Anterior cingulate cortex (tissue), 58 donors: ENCODE data around the gene LRRC17.
"Not testable (repeated sequence)": the region's sequence is repeated elsewhere in the genome, so short reads cannot be mapped to it uniquely, and the experiment has no call there.

Source experiments
- DNase-seq, 58 donors: peaks; one replicate each; lab custom pipeline; 2025; lab: John Stamatoyannopoulos, UW

Gene LRRC17

DNA sequence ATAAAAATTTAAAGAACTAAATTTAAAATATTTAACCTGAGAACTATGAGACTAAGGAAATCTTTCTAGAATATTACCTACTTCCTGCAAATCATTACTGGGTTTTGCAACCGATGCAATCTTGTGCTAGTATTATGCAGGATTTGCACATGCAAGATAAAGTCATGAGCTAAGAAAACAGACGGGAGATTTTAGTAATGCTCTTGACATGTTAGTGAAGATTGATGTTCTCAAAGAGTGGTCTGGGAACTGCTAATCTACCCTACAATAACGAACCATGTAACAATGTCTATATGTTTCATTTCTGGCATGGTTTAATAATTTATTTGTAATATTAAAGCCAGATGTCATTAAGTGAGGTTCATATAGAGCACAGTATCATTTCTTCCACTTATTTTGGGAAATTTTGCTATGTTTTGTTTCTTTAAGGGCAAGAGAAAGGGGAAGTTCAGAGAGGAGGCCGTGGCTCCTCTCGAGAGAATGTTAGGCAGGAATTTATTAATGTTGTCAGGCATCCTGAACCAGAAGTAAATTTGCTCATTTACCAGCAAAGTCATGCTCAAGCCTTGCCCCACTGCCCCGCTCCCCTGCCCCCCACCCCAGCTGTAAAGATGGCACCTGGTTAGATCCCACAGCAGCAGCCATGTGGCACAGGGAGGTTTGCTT, 22.8 kb downstream of the LRRC17 start:
- no peak for DNase-seq

DNA sequence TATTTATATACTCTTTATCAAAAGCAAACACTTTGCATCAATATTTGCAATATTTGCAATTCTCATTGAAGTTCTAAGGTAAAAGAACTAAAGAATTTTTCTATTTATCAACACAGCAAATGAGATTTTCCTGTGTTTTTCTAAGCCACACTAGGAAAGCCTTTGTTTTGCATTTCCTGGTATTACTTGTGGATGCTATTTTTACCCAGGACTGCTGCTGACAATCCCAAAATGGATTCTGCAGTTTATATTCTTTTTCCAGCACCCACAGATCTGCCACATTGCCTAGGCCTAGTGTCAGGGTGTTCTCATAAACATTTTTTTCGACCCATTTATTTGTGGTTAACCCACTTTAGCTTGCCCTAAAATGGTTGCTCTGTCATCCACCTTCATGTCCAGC, 25.9 kb downstream of the LRRC17 start:
- DNase-seq, result no peak

GRCh38 chr7:102942181-102942866, 29.5 kb downstream of the LRRC17 start:
- DNase-seq, result no peak

- DNase-seq, result no peak
Measured at GRCh38 chr7:102942868-102943267, 30.1 kb downstream of the LRRC17 start.

- DNase-seq, result no peak
Measured at GRCh38 chr7:102943423-102944169, 30.8 kb downstream of the LRRC17 start.

DNA sequence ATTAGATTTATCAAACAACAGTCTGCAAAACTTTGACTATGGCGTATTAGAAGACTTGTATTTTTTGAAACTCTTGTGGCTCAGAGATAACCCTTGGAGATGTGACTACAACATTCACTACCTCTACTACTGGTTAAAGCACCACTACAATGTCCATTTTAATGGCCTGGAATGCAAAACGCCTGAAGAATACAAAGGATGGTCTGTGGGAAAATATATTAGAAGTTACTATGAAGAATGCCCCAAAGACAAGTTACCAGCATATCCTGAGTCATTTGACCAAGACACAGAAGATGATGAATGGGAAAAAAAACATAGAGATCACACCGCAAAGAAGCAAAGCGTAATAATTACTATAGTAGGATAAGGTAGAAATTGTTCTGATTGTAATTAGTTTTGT, 31.4 kb downstream of the LRRC17 start:
- DNase-seq, result no peak

GRCh38 chr7:102951839-102952238, 39.0 kb downstream of the LRRC17 start:
- no peak for DNase-seq

DNA sequence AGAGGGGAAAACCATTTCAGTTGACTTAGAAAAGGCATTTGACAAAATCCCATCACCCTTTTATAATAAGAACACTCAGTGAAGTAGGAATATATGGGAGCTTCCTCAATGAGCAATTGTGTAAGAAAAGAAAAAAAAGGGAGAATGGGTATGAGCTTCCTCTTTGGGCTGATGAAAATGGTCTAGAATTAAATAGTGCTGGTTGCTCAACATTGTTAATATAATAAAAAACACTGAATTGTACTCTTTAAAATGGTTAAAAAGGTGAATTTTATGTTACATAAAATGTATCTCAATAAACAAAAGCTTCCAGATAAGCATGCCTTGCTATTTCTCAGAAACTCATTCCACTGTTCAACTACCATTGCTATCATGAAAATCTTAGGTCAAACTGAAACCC, 40.6 kb downstream of the LRRC17 start:
- DNase-seq, result no peak

DNA sequence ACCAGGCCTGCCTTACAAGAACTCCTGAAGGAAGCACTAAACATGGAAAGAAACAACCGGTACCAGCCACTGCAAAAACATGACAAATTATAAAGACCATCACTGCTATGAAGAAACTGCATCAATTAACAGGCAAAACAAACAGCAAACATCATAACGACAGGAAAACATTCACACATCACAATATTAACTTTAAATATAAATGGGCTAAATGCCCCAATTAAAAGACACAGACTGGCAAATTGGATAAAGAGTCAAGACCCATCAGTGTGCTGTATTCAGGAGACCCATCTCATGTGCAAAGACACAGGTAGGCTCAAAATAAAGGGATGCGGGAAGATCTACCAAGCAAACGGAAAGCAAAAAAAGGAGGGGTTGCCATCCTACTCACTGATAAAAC, 41.6 kb downstream of the LRRC17 start:
- DNase-seq, result not testable (repeated sequence)

DNA sequence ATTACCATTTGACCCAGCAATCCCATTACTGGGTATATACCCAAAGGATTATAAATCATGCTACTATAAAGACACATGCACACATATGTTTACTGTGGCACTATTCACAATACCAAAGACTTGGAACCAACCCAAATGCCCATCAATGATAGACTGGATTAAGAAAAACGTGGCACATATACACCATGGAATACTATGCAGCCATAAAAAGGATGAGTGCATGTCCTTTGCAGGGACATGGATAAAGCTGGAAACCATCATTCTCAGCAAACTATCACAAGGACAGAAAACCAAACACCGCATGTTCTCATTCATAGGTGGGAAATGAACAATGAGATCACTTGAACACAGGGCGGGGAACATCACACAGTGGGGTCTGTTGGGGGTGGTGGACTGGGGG, 45.2 kb downstream of the LRRC17 start:
- DNase-seq, result not testable (repeated sequence)

- DNase-seq, result not testable (repeated sequence)
Measured at GRCh38 chr7:102961993-102962392, 49.2 kb downstream of the LRRC17 start.

- DNase-seq, result no peak
Measured at GRCh38 chr7:102966465-102966864, 53.7 kb downstream of the LRRC17 start.

DNA sequence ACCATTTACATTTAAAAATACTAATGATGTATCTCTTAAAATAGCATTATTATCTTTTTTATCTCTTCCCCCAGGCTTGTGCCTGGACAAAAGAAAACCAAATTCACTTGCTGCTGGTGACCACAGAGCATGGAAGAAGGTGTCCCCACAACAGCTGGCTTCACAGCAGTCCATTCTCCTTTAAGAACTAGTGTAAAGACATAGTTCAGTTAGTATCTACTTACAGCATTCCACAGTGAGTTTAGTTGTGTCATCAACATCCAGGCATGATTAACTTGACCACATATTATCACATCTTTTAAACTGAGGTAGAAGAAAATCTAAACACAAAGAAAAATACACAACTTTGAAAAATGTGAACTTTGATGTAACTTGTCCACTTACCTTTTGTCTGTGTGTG, 55.0 kb downstream of the LRRC17 start:
- DNase-seq, result no peak

GRCh38 chr7:102973096-102973802, 60.4 kb downstream of the LRRC17 start:
- no peak for DNase-seq

- DNase-seq, result no peak
Measured at GRCh38 chr7:102974366-102975236, 61.8 kb downstream of the LRRC17 start.

DNA sequence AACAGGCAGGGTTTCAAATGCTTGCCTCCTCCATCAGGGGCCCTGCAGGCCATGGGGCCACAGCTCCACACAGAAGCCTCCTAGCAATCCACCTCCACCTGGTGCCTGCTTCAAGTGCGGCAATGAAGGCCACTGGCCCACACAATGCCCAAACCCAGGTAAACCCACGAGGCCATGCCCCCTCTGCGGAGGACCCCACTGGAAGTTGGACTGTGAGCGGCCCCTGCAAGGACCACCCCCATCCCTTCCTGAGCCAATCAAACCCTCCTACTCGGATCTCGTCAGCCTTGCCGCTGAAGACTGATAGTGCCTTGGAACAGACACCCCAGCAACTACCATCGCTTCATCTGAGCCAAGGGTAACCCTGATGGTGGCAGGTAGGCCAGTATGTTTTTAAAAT, 63.1 kb downstream of the LRRC17 start:
- DNase-seq, result no peak

- DNase-seq, result no peak
Measured at GRCh38 chr7:102976493-102976892, 63.7 kb downstream of the LRRC17 start.

- DNase-seq, result not testable (repeated sequence)
Measured at GRCh38 chr7:102977586-102977985, 64.8 kb downstream of the LRRC17 start.

DNA sequence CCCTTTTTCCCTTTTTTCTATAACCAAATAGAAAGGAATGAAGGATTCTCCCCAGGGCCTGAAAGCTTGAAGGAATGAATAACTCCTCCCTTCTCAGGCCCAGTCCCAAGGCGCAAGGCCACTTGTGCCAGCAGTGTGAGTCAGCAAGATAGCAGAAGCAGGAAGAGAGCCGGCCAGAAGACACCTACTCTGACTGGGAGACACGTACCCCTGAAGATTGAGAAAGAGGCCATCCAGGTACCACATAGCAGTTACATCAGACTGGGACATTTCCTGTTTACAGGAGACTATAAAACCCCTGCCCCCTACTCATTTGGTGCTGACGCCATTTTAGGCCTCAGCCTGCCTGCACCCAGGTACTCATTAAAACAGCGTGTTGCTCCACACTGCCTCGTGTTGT, 65.5 kb downstream of the LRRC17 start:
- DNase-seq, result no peak

DNA sequence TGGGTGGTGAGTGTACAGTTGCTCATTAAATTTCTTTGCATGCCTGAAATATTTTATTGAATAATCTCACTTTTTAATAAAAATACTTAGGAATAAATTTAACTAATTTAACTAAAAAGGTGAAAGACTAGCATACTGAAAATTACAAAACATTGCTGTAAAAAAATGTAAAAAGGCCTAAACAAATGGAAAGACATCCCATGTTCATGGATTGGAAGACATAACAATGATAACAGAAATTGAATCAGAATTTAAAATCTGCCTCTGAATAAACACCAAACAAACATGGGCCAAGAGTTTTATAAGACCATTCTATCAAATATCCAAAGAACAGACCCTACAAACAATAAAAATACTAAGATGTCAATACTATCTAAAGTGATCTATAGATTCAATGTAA, 66.9 kb downstream of the LRRC17 start:
- no peak for DNase-seq
